Spinal cord (tissue), 10 donors: ENCODE measurements around the gene SCUBE1. TPM values are rescaled to one million over a fixed set of nuclear protein-coding genes. Genes with fewer than 3 reads are reported as not detected.

Source experiments
- DNase-seq, 6 donors: peaks; one replicate each; pipeline versions ENCODE4 v3.0.0 to v3.0.0-alpha.2; 2013 to 2015; ENCODE audit warnings: low spot score in 6 of 6, low read depth in 4 of 6
- H3K27ac ChIP-seq: one replicate; pipeline ENCODE4 v1.5.1; 2013; ENCODE audit warnings: low read depth, low read length, control low read depth
- H3K27me3 ChIP-seq: one replicate; pipeline ENCODE4 v1.6.1; 2013; ENCODE audit warnings: low read length; ENCODE audit not compliant: control insufficient read depth, insufficient read depth
- H3K36me3 ChIP-seq: one replicate; pipeline ENCODE4 v1.6.1; 2013; ENCODE audit warnings: low read length; ENCODE audit not compliant: control insufficient read depth, insufficient read depth
- H3K4me1 ChIP-seq: one replicate; pipeline ENCODE4 v1.6.1; 2013; ENCODE audit warnings: low read length; ENCODE audit not compliant: control insufficient read depth, insufficient read depth
- H3K4me3 ChIP-seq: one replicate; pipeline ENCODE4 v1.5.1; 2013; ENCODE audit warnings: low read depth, low read length, control low read depth
- H3K9me3 ChIP-seq: one replicate; pipeline ENCODE4 v1.6.1; 2013; ENCODE audit warnings: low read length; ENCODE audit not compliant: control insufficient read depth, insufficient read depth
- WGBS: methylation state at CpG from one replicate; pipeline ENCODE4 v1.1.5; 2013; ENCODE audit warnings: missing lambda C conversion rate; ENCODE audit not compliant: insufficient coverage; 5-methylcytosine and 5-hydroxymethylcytosine counted together
- polyA plus RNA-seq, 2 donors: library from polyadenylated mRNA; unstranded; fragments of 120-200 nt; gene quantifications; one replicate each; pipeline ENCODE4 v1.2.1, GENCODE V29; 2013; ENCODE audit not compliant: insufficient read length in 2 of 2
- total RNA-seq, 2 donors: library from RNA; depleted of rRNA in 1 of 2; stranded (reverse); fragments of 120-200 nt in 1 of 2; fragments of >200 nt in 1 of 2; gene quantifications; one replicate each; pipeline versions ENCODE4 v1.2.3 to v1.2.4, GENCODE V29; 2013 to 2014
- donor health status: healthy.

Gene SCUBE1
- total and polyA plus RNA-seq, 4 donors: 5.3 to 13.1 (median 10.6) TPM

DNA sequence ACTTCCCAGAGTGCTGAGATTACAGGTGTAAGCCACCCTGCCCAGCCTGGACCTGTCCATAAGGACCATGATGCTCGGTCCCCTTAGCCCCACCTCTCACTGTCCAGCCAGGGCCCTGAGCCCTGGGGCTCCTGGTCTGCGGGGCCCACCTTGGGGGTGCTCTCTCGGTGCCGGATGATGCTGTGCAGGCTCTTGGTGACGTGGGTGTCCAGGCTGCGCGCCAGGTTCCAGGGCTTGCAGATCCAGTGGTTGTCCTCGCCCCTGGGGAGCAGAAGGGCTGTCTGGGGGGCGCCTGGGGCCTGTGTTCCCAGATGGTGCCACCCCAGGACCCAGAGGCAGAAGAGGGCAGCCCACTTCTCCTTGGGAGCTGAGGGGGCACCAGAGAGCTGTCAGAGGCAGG lies 169.6 kb downstream of the SCUBE1 start:
- Histone ChIP-seq H3K36me3 (peaks cover 90% of the 10 kb centered on the region), H3K9me3 (no peaks in the 10 kb centered on the region), H3K27ac (no peak overlapping the region), H3K4me1 (no peaks in the 10 kb centered on the region), H3K27me3 (no peaks in the 10 kb centered on the region), H3K4me3 (no peak overlapping the region)
- DNase-seq: no peak
- 97% methylated on average over 9 of the region's 9 CpGs for WGBS

DNA sequence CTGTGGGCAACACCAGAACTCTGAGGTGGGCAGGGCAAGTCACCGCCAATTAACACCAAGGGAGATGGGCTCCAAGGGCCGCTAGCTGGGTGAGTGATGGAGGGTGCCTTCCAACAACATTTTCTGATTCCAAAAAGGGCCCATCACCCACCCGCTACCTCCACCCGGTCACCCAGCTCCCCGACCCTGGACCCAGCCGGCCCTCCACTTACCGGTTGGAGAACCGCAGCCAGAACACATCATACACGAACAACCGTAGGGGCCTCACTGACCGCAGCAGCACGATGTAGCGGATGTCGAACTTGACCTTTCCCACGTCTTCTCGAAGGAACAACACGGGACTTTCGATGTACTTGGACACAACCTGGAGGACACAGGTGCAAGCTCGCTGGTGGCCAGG lies 171.0 kb downstream of the SCUBE1 start:
- H3K27me3 ChIP-seq: no peaks in the 10 kb centered on the region
- no peak overlapping the region for H3K27ac ChIP-seq
- peaks cover 97% of the 10 kb centered on the region for H3K36me3 ChIP-seq

DNA sequence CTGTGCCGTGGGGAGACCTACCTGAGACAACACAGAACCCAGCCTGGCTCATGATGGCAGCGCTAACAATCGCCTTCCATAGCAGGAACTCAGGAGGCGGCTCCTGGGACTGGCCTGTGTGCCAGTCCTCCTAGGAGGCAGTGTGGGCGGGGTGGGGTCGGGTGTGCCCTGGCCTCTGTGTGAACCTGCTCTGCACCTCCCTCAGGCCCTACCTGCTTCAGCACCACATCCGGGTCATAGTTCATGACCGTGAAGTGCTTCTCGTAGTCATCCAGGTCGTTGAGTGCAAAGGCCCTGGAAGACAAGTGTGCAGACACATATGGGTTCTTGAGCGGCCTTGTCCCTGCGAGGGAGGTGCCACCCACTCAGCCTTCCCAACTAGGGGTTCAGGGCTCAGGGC lies 171.6 kb downstream of the SCUBE1 start:
- Histone ChIP-seq H3K4me3 (no peak overlapping the region), H3K36me3 (peaks cover 99% of the 10 kb centered on the region), H3K4me1 (no peaks in the 10 kb centered on the region), H3K9me3 (no peaks in the 10 kb centered on the region), H3K27ac (no peak overlapping the region), H3K27me3 (no peaks in the 10 kb centered on the region)
- 92% methylated on average over 11 of the region's 12 CpGs for WGBS
- no peak for DNase-seq

More for the DNA sequence above, 171.0 kb downstream of the SCUBE1 start:
- WGBS: 95% methylated on average over 18 of the region's 19 CpGs
- H3K9me3 ChIP-seq: no peaks in the 10 kb centered on the region
- DNase-seq: no peak
- no peaks in the 10 kb centered on the region for H3K4me1 ChIP-seq
- no peak overlapping the region for H3K4me3 ChIP-seq

DNA sequence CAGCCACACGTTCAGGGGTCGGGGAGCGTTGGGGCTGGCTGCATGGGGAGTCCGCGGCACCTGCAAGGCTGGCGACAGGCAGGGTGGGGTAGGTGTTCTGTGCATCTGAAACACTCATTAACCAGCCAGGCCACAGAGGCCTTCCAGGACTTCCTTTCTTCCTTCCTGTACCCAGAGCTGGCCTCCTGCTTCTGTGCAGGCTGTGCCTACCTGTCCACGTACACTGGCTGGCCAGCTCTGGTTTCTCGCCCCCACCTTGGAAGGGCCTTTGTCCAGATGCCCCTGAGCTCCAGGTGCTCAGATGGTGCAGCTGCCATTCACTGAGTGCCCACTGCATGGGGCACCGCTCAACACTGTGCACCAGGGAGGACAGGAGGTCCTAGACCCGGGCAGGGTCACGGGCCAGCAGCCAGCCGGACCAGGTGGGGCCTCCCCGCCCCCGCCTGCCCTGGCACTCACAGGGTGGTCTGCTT lies 172.1 kb downstream of the SCUBE1 start:
- Histone ChIP-seq H3K9me3 (no peaks in the 10 kb centered on the region), H3K4me3 (no peak overlapping the region), H3K36me3 (peaks cover 99% of the 10 kb centered on the region), H3K27me3 (no peaks in the 10 kb centered on the region), H3K4me1 (no peaks in the 10 kb centered on the region), H3K27ac (no peak overlapping the region)
- 92% methylated on average over 10 of the region's 14 CpGs for WGBS
- DNase-seq: no peak

DNA sequence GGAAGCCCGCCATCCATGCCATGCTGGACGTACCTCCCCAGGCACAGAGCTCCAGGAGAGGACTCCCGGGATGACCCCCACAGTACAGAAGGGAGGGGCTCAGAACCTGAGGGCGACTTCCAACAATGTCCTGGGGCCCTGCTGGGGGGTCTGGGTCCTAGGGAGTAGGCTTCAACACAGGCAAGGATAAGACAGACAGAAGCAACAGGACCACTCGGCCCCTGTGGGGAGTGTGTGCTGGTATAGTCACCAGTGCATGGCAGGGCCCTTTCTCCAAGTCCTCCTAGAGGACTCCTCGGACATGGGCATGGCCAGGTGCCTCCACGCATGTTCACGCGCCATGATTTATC lies 173.1 kb downstream of the SCUBE1 start:
- WGBS: 89% methylated on average over 9 of the region's 9 CpGs
- H3K27me3 ChIP-seq: no peaks in the 10 kb centered on the region
- no peak overlapping the region for H3K4me3 ChIP-seq
- H3K4me1 ChIP-seq: no peaks in the 10 kb centered on the region
- no peaks in the 10 kb centered on the region for H3K9me3 ChIP-seq
- peaks cover 94% of the 10 kb centered on the region for H3K36me3 ChIP-seq
- DNase-seq: no peak
- H3K27ac ChIP-seq: no peak overlapping the region

DNA sequence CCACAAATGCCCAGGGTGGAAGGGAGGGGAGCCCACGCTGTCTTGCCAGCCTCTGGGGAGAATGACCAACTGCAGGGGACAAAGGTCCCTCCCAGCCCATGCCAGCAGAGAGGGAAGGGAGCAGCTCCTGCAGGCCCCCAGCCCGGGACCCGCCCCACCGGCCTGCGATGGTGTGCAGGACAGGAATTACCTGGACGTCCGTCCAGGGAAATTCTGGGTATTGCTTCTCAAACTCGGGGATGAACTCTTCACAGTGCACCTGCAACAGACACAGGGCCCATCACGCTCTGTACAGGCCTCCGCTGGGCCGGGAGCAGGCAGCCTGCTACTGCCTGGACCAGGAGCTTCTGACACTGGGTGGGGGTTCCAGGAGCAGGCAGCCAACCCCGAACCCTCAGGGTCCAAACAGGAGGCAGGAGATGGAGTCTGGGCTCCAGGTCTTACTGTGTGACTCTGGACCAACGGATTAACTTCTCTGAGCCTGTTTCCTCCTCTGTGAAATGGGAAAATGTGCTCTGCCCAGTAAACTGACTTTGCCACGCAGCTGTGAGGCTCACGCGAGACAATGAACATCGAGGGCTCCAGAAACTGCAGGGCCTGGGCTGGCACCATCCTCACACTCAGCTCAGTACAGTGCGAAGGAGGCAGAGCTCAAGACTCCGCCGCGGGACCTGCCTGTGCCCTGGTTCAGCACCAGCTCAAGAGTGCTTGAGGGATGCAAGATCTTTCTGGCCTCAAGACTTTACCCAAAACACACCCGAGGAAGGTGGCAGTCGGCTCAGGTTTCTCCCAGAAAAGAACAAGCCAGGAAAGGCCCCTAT lies 173.7 kb downstream of the SCUBE1 start:
- Histone ChIP-seq H3K4me1 (no peaks in the 10 kb centered on the region), H3K9me3 (no peaks in the 10 kb centered on the region)

DNA sequence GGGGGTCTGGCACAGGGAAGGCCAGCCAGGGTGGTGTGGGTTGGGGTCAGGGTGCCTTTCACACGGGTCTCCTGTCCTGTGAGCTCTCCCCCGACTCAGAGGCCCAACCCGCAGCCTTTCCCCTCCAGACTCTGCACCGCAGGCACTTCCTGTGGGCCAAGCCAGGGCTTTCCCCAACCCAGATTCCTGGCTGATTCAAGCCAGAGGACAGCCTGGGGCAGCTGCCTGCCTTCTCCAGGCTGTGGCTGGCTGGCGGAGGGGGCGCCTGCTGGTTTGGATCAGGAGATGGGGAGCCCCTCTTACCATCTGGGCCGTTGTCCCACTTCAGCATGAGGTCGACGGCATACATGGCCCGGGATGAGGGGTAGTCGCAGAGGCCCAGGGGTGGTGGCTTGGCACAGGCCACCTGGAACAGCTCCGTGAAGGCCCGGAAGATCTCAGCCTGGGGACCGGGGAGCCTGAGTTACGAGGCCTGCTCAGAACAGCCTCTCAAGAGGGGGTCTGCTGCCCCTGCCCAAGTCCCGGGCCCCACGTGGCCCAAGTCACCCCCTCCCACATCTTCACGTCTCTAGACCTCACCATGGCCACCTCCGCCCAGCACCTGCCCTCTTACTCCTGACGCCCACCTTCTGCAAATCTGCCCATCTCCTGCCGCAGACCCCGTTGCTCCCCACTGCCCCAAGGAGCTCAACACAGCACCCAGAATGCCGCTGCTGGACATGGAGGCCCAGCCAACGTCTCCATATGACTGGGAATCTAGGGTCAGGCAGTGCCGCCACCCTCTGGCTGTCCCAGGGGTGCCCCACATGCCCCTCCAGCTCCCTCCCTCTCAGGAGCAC lies 174.5 kb downstream of the SCUBE1 start:
- DNase-seq: no peak
- Histone ChIP-seq H3K36me3 (peaks cover 80% of the 10 kb centered on the region), H3K4me1 (peaks cover 3% of the 10 kb centered on the region), H3K27me3 (no peaks in the 10 kb centered on the region), H3K9me3 (no peaks in the 10 kb centered on the region), H3K4me3 (no peak overlapping the region), H3K27ac (no peak overlapping the region)
- 85% methylated on average over 22 of the region's 25 CpGs for WGBS

More for the DNA sequence above, 173.7 kb downstream of the SCUBE1 start:
- WGBS: 98% methylated on average over 23 of the region's 23 CpGs
- Histone ChIP-seq H3K27me3 (no peaks in the 10 kb centered on the region), H3K4me3 (no peak overlapping the region), H3K27ac (no peak overlapping the region), H3K36me3 (peaks cover 88% of the 10 kb centered on the region)
- DNase-seq: no peak

DNA sequence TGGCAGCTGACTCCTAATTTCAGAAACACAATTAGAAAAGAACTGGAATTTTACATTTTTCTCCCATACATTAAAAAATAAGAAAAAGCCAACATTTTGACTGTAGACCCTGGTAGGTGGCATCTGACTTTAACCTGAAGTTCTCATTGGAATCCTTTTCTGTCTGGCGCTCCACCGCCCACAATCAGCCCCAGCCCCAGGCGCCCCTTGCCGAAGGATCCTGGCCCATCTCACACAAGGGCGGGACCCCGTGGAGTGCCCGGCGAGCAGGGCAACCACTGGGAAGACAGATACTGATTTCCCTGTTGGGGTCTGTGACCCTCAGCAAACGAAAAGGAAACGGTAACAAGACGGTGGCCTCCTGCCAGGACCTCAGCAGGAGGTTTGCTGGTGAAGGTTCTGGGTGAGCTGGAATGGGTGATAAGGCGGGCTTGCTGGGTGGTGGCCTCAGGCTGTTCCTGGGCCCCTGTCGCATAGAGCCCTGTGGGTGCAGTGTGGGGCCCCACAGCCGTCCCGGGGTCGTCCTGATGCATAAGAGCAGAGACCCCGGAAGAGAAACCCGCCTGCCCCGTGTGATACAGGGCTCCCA lies 176.1 kb downstream of the SCUBE1 start:
- no peak overlapping the region for H3K4me3 ChIP-seq
- no peaks in the 10 kb centered on the region for H3K9me3 ChIP-seq
- H3K27ac ChIP-seq: no peak overlapping the region
- H3K27me3 ChIP-seq: no peaks in the 10 kb centered on the region
- no peak for DNase-seq
- peaks cover 77% of the 10 kb centered on the region for H3K36me3 ChIP-seq
- H3K4me1 ChIP-seq: peaks cover 5% of the 10 kb centered on the region
- WGBS: 93% methylated on average over 15 of the region's 19 CpGs

DNA sequence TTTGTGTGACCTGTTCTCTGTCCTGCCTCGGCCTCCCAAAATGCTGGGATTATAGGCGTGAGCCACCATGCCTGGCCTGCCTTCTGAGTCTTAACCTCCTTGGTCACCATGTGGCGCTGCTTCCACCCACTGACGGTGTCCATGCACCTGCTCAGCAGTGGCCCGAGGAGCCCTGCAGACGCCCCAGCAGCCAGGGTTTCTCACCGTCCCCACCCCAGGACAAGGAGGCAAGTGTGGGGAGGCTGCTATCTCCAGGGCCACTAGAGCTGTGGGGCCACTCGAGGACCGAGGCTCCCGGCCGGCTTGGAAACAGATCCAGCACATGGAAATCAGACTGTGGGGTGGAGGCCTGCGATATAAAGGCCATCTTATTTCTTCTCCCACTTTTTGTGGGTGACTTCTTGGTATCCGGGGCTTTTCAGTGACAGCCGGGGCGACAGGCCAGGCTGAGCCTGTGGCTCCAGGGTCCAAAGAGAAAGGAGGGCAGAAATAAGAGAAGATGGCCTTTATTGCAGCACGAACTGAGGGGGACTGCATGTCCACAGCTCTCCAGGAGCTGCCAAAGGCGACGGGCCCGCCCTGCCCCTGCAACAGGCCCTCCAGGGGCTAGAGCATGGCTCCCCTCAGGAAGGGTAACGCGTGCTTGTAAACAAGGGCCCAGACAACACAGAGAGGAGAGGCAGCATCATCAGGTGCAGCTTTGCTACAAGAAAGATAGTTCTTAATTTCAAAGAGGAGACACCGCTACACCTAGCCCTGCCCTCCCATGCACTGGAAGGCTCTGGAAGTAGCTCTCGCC lies 176.8 kb downstream of the SCUBE1 start:
- H3K36me3 ChIP-seq: peaks cover 70% of the 10 kb centered on the region
- WGBS: 89% methylated on average over 17 of the region's 23 CpGs

More for the DNA sequence above, 176.8 kb downstream of the SCUBE1 start:
- no peak for DNase-seq
- Histone ChIP-seq H3K9me3 (no peaks in the 10 kb centered on the region), H3K27me3 (no peaks in the 10 kb centered on the region), H3K4me3 (no peak overlapping the region), H3K27ac (no peak overlapping the region), H3K4me1 (peaks cover 5% of the 10 kb centered on the region)
